G401 (cell line): ENCODE data around the gene EXOC2. TPM values are rescaled to one million over a fixed set of nuclear protein-coding genes. Genes with fewer than 3 reads are reported as not detected.

ENCODE experiments used
- DNase-seq: peaks from one replicate; pipeline ENCODE4 v3.0.0-alpha.2; 2015; ENCODE audit warnings: low spot score
- in situ Hi-C: cut with HindIII; loops from 2 replicates; pipeline ENCODE4 v1.10.0; 2016; ENCODE audit warnings: low sequenced_read_pairs, mixed read lengths
- total RNA-seq: library from RNA; depleted of rRNA; stranded (reverse); fragments of >200 nt; shearing (Covaris generic); gene quantifications from 2 replicates; pipeline ENCODE4 v1.2.3, GENCODE V29; 2014

Gene EXOC2
- total RNA-seq, 1 experiment from 2014 or later, result 36.7 TPM

- in situ Hi-C loops, result no loop called here
- no peak for DNase-seq
Measured at GRCh38 chr6:511488-512137, 181.3 kb downstream of the EXOC2 start.

- no peak for DNase-seq
- in situ Hi-C loops, result no loop called here
Measured at GRCh38 chr6:509676-510075, 183.3 kb downstream of the EXOC2 start.

DNA sequence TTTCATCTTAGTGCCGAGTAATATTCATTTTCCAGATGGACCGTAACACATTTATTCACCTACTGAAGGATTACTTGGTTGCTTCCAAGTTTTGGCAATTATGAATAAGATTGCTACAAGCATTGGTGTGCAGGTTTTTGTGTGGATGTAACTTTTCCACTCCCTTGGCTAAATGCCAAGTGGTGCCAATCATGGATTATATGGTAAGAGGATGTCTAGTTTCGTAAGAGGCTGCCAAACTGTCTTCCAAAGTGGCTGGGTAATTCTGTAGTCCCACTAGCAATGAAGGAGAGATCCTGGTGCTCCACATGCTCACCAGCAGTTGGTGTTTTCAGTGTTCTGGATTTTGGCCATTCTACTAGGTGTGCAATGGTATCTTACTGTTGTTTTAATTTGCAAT, 184.3 kb downstream of the EXOC2 start:
- in situ Hi-C loops, result no loop called here
- DNase-seq, result no peak

- no peak for DNase-seq
- in situ Hi-C loops, result no loop called here
Measured at GRCh38 chr6:508006-508405, 184.9 kb downstream of the EXOC2 start.

DNA sequence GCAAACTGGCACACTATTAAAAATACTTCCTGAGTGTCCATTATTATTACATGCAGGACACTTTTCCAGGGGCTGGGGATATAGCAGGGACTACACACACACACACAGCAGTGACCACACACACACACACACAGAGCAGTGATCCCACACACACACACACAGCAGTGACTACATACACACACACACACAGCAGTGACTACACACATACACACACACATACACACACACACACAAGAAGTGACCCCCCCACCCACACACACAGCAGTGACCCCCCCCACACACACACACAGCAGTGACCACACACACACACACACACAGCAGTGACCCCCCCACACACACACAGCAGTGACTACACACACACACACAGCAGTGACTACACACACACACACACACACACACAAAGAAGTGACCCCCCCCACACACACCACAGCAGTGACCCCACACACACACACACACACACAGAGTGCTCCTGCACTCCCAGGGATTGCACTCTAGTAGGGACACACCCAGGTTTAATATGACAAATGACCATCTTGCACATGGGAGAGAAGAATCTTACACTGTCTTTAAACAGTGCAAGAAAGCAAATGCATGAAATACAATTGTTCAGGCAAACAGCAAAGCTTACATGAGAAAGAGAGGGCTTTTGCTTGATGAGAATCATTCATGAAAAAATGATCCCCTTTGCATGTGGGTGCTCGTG, 185.9 kb downstream of the EXOC2 start:
- DNase-seq, result no peak
- in situ Hi-C loops, result no loop called here

DNA sequence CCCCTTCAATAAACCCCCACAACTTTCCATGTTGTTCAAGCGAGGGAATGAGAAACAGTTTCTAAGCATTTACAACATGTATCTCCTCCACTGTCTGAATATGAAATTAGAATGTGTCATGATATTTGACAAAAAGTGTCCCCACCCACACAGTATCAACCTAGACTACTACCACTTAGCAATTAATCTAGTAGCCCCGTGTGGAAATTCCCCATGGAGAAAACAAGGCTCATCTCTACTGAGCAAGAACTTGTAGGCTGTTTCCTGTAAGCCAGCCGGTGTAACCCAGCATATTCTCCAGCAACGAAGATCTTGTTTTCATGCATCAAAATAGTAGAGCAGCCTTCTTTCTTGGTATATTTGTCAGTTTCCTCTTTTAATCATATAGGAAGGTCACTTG, 186.4 kb downstream of the EXOC2 start:
- in situ Hi-C loops, result no loop called here
- no peak for DNase-seq

DNA sequence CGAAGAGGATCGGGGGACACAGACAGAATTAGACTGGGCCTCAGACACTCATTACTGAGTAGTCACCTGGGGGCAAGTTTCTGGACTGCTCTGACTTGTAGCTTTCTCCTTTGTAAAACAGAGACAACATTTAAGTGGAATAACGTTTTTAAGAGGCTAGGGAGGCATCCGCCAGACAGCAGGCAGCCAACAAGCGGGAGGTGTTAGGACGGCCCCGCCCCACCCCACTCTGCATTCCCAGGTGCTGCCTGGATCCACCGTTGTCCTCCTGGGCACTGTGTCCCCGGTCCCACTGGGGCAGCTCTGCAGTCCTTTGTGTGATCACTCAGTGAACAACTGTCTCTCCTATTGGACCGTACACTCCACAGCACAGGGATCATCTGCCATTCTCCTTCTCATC, 187.6 kb downstream of the EXOC2 start:
- DNase-seq, result no peak
- in situ Hi-C loops, result no loop called here

DNA sequence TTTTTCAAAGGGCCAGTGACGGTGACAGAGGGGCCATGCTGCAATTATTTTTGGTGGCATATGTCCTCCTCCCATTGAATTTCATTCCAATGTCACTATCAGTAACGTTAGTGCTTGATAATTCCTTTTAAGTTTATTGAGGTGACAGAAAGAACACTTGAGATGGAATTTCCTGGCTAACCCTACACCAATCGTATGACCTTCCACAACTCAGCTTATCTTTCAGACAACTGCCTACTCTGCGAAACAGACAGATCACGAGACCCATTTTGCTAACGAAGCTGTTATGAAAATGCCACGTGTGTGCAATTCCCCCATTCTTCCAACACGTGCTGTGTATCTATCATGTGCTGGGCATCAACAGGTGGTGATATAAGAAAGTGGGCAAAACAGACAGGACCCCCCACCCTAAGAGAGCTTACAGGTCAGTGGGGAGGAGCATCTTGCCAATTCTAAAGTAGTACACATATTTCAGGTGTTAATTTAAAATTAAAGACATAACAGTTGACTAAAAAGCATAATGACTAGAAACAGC, 188.4 kb downstream of the EXOC2 start:
- in situ Hi-C loops, result no loop called here
- DNase-seq, result no peak

DNA sequence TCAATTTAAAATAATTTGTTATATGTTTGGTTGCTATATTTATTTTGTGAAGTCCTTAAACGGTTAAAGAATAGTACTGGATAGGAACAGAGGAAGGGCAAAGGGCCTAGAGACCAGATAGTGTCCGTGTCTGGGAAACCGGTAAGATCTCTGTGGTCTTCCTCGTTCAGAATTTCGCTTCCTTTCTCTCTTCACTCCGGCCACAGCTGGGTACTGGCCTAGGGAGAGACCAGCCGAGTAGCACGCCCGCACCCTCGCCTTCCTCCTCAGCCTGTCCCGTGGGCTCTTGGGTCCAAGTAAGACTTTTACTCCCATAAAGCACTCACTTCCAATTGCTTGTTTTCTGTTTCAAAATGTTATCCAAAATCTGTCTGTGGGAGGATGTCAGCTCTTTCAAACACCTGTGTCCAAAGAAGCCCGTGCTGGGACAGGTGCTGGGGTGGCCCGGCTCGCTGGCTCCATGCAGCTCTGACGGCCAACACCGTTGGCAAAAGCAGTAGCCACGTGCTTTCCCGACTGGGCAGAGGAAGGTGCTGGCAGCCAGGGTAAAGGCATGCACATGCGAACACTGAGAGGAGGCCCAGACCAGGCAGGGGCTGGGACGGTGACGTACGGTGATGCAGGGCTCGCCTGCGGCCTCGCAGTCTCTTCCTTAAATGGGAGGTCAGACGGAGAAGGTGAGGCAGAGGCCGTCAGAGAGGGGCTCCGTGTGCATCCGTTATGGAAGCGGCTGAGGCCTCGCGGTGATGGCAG, 189.2 kb downstream of the EXOC2 start:
- in situ Hi-C loops, result no loop called here

DNA sequence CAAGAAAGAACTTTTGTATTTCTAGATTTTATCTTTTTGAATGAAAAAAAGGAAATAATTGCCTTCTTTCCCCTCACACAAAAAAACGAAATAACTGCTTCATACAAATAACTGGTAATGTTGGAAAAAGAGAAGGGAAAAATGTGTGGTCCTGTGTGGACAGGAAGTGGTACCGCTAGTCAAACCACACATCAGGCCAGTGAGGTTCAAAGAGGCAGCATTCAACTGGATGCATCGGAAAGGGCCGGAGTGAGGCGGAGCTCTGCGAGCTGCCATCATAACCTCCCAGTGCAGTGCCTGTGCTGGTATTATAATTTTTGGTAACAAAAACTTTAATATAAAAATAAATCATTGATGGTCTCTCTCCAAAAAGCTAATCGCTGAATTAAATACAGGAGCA, 190.2 kb downstream of the EXOC2 start:
- in situ Hi-C loops, result no loop called here
- DNase-seq, result no peak

More for the DNA sequence above, 189.2 kb downstream of the EXOC2 start:
- no peak for DNase-seq

DNA sequence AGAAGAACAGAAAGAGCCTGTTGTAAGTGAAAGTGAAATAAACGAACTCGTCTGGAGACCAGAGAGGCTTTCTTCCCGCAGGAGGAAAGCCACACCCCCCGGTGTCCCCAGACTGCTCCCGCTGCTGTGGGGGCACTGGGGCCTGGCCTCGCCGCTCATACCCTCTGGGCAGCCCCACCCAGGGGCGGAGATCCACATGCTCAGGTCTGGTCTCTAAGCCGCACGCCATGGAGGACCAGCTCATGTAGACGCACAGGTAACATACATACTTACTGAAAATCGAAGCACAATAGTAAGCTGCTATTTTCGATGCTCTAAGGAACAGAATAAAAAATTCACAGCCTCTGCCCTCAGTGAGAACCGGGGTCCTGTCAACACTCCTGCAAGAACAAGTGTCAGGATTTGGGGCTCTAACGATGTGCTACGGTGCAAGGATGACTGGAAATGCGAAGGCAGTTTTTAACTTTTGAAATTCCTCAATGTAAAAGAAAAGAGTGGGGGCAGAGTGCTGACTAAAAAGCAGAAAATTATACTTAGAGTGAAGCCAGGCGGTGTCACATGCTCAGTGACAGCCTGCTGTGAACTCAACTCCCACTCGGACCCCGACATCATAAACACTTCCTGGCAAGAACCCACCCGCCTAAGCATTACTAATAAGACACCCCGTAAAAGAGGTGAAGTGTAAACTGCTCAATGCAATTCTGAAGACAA, 190.9 kb downstream of the EXOC2 start:
- in situ Hi-C loops, result no loop called here

DNA sequence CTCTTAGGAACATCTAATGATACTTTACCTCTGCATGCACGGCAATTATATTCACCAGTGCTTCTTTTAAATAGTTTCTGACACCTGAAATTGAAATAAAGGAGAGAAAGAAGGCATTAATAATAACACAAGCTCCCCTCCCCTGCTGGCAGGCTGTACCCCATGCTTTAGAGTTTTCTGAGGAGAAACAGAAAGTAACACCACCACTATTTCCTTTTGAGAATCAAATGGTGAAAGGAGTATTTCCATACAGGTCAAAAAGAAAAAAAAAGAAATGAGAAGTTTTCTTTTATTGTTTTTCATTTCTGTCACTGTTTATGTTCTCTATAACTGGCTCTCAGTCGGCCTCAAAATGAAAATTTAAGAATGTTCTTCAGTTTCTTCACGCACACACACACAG, 193.3 kb downstream of the EXOC2 start:
- in situ Hi-C loops, result no loop called here
- DNase-seq, result no peak

More for the DNA sequence above, 190.9 kb downstream of the EXOC2 start:
- no peak for DNase-seq

GRCh38 chr6:498795-499231, 194.1 kb downstream of the EXOC2 start:
- DNase-seq, result no peak
- in situ Hi-C loops, result no loop called here

DNA sequence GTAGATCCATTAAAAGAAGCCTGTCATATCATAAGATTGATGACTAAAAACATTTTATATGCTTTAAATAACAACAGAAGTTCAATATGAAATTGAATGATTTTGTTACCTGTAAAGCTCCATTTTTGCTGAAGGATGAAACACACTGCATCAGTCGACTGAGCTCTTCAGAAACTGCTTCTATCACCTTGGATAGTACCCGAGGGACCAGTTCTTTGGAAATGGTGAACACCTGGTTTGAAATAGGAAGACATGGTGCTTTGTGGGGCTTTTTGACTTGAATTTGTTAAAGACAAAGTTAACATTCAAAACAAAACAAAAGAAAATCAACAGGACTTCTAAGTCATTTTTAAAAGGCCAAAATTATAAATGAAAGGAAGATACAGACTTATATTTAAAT, 195.7 kb downstream of the EXOC2 start:
- in situ Hi-C loops, result no loop called here
- no peak for DNase-seq

DNA sequence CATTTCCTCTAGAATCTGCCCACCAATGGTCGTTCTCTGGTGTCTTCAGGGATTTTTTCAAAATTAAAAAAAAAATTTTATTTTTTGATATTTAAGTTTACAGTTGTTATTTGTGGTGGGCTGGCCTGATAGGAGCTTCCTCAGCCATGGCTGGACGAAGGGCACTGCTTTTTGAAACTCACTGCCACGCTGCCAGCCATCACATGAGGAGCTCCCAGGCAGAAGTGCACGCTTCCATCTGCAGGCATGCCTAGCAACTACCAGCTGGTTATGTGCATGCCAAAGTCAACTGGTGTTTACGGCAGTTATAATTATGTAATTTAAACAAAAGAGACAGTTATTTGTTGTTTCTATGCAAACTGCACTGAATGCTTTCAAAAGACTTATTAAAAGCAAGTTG, 196.3 kb downstream of the EXOC2 start:
- in situ Hi-C loops, result no loop called here
- no peak for DNase-seq

- DNase-seq, result no peak
- in situ Hi-C loops, result no loop called here
Measured at GRCh38 chr6:494394-494793, 198.5 kb downstream of the EXOC2 start.

- no peak for DNase-seq
- in situ Hi-C loops, result no loop called here
Measured at GRCh38 chr6:493840-494239, 199.1 kb downstream of the EXOC2 start.

- in situ Hi-C loops, result no loop called here
- no peak for DNase-seq
Measured at GRCh38 chr6:492816-493414, 200.0 kb downstream of the EXOC2 start.

GRCh38 chr6:492178-492577, 200.8 kb downstream of the EXOC2 start:
- in situ Hi-C loops, result no loop called here
- DNase-seq, result no peak
